ENCODE data around the gene RNF114.

RNF114 gene

GRCh38 chr20:49904440-49905214 is 31.6 kb upstream of the RNF114 start:
- DNase-seq, result no peak

DNA sequence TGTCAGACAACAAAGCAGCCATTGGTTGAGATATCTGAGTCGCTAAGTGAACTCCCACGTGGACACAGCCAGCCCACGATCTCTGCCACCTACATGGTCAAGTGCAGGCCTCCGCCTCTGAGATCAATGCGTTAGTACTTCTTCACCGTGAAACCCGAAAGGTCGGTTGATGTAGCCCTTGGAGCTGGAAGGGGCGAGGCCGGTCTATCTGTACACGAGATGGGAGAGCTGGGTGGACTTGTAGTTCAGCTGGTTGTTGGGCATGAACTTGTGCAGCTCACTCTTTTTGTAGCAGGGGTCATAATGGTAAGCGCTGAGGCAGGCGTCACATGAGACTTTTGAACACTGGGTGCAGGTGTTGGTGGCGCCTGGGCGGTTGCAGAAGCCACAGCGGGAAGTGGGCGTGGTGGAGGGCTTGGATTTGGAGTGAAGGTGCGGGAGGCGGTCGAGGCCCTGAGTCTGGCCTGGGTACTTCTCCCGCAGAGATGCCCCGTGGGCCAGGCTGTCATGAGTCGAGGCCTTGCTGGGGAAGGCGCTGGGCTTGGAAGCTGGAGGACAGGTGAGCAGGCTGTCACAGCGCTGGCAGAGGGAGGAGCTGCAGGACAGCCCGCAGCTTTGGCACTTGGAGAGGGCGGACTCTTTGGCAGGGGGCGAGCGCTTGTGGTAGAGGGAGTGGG is 30.6 kb upstream of the RNF114 start:
- no peak for DNase-seq

DNA sequence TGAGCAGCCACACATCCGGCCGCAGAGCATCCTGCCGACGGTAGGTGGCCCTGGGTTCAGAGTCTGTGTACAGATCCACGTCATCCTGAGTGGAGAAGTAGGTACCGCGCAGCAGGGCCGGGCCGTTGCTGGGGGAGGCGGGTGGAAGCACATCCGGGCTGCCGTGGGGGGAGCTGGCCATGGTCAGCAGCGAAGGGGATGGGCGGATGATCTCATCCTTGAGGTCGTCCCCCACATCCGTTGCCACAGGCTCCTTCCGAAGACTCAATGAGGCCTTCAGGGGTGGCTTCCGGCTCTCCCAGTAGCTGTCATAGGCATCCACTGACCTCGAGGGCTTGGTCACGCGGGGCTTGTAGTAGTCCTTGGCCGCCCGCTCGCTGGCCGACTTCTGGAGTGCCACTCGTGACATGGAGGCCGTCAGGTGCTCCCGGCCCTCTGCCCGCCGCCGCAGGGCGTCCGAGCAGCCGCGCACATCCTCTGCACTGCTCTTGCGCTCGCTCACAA is 30.0 kb upstream of the RNF114 start:
- no peak for DNase-seq

DNA sequence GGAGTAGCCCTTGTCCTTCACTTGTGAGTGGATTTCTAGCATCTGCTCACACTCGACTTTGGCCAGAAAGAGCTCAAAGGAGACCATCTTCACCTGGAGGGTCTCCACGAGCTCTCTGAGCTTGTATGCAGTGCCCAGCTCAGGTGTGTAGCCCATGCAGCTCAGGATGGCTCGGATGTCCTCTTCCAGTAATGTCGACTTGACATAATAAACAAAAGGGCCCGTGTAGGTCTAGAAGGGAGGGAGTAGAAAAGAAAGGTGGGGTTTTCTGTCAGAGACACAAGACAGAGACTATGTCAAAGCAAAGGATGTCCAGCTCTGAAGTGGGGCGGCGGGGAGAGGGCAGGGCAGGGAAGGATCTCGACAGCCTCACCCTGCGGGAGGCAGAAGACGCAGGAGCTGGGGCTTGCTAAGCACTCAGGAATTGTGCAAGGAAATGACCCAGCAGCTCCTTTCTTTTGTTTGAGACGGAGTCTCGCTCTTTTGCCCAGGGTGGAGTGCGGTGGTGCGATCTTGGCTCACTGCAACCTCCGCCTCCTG is 29.5 kb upstream of the RNF114 start:
- DNase-seq, result no peak

GRCh38 chr20:49907405-49908257 is 28.6 kb upstream of the RNF114 start:
- DNase-seq, result no peak

DNA sequence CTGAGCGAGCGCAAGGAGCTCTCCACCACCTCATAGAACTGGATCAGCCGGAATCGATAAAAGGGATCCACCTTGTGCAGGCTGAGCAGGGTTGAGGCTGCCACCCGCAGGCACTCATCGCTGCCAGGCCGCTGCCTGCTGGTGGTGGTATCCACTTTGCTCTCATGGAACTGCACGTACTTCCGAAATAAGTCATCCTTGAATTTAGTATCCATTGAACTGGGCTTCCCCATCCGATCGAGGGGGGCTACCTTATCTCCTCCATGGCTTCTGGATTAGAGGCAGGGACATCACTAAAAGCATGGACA is 28.0 kb upstream of the RNF114 start:
- DNase-seq, result no peak

- DNase-seq, result no peak
These were observed 26.5 kb upstream of the RNF114 start for GRCh38 chr20:49909499-49910339.

GRCh38 chr20:49910340-49910706 is 25.9 kb upstream of the RNF114 start:
- DNase-seq, result no peak

- DNase-seq, result no peak
These were observed 22.7 kb upstream of the RNF114 start for GRCh38 chr20:49913399-49914047.

GRCh38 chr20:49914310-49915117 is 21.7 kb upstream of the RNF114 start:
- DNase-seq, result no peak

- DNase-seq, result no peak
These were observed 21.1 kb upstream of the RNF114 start for GRCh38 chr20:49915118-49915379.

DNA sequence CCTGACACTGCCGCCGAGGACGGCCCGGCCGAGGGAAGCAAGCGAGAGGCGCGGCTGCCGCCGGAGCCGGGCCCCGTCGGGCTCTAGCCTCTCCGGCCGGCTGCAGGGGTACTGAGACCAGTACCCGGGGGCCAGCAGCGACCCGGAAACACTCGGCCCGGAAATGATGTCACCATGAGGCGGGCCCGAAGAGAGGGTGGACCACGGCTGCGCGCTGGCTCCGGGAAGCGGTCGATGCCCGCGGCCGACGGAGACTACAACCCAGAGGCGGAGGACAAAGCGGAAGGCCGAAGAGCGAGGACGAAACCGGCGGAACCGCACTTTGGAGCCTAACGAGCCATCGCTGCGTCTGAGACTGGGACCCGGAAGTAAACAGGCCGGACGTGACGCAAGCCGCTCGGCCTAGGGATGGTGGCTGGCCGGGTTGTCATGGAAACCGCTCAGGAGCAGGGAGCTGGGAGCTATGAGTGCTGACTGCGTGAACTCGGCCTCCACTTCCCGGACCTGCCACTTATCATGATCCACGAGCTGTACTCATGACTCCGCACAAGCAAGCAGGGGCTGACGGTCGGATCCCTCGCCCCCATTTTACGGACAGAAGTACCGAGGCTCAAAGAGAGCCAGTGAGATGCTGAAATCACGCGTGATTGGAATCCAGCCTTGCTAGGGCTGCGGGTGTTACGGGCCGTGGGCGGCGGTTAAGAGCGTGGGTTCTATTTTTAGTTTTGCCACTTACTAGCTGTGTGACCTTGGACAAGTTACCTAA is 20.6 kb upstream of the RNF114 start, which contains the start of gene SPATA2:
TSS of gene SPATA2 (minus strand) at position 150 of the 766 bp plus-strand sequence. CDS start 7,039 bp downstream, outside the sequence.
- peak; percentile 94 for DNase-seq

GRCh38 chr20:49916146-49917002 is 19.8 kb upstream of the RNF114 start:
- DNase-seq, result peak; percentile 20

GRCh38 chr20:49918446-49918845 is 17.8 kb upstream of the RNF114 start:
- DNase-seq, result no peak

GRCh38 chr20:49919009-49919408 is 17.2 kb upstream of the RNF114 start:
- no peak for DNase-seq

- no peak for DNase-seq
These were observed 16.7 kb upstream of the RNF114 start for GRCh38 chr20:49919461-49919860.

GRCh38 chr20:49924247-49924646 is 11.9 kb upstream of the RNF114 start:
- DNase-seq, result no peak

GRCh38 chr20:49925901-49926454 is 10.2 kb upstream of the RNF114 start:
- no peak for DNase-seq

Data from stimulated activated CD4-positive, alpha-beta T cell treated with anti-CD3 and anti-CD28 coated beads, Interleukin-4, amount 100 ng/mL, for 24 hours (primary cell).